WTC11 (cell line): ENCODE data around the gene TRPM7.

Source experiments
- E2F5 ChIP-seq: sonication (generic); formaldehyde crosslinking; IDR thresholded peaks from 2 replicates; pipeline ENCODE4 v1.8.1; 2022; ENCODE audit warnings: mild to moderate bottlenecking, moderate library complexity, missing genetic modification reagents
- FOXP1 ChIP-seq: sonication (generic); formaldehyde crosslinking; IDR thresholded peaks from 2 replicates; pipeline ENCODE4 v1.8.0; 2022; ENCODE audit warnings: missing genetic modification reagents, mild to moderate bottlenecking, moderate library complexity, borderline replicate concordance
- ZNF317 ChIP-seq: sonication (generic); formaldehyde crosslinking; IDR thresholded peaks from 2 replicates; pipeline ENCODE4 v1.8.1; 2023; ENCODE audit warnings: low read depth, mild to moderate bottlenecking, moderate library complexity, missing genetic modification reagents, borderline replicate concordance

GRCh38 chr15:50675535-50676144, 11.0 kb downstream of the TRPM7 start:
- TF ChIP-seq FOXP1 (no peak), E2F5 (CRISPR knock-in tag) (no peak), ZNF317 (CRISPR knock-in tag) (no peak)
